Natural killer cell (primary cell): Measurements from ENCODE around the gene MAPK11. TPM values are rescaled to one million over a fixed set of nuclear protein-coding genes. Genes with fewer than 3 reads are reported as not detected.

Experiments used
- ATAC-seq, 3 donors: fragments of 150-1000 bp in 2 of 3; fragments of 200-7000 bp in 1 of 3; cut with Tn5 transposase; 1 replicate in 1 of 3; 2 replicates in 2 of 3; pipeline ENCODE4 v1.10.0; 2021; ENCODE audit warnings: mild to moderate bottlenecking in 2 of 3, moderate library complexity in 2 of 3
- DNase-seq, 2 donors: peaks; one replicate each; pipeline versions ENCODE4 v3.0.0 to v3.0.0-alpha.2; 2013 to 2021; ENCODE audit warnings: mixed read lengths in 1 of 2
- H3K27ac ChIP-seq: one replicate; pipeline ENCODE4 v1.5.1; 2013; ENCODE audit warnings: mild to moderate bottlenecking, low read length
- H3K27me3 ChIP-seq: one replicate; pipeline ENCODE4 v1.6.1; 2013; ENCODE audit warnings: low read length; ENCODE audit not compliant: control insufficient read depth, insufficient read depth
- H3K36me3 ChIP-seq: one replicate; pipeline ENCODE4 v1.6.1; 2013; ENCODE audit warnings: low read length; ENCODE audit not compliant: control insufficient read depth, insufficient read depth
- H3K4me1 ChIP-seq: one replicate; pipeline ENCODE4 v1.6.1; 2013; ENCODE audit warnings: low read length; ENCODE audit not compliant: control insufficient read depth, insufficient read depth
- H3K4me3 ChIP-seq: one replicate; pipeline ENCODE4 v1.5.1; 2013; ENCODE audit warnings: low read length
- H3K9me3 ChIP-seq: one replicate; pipeline ENCODE4 v1.6.1; 2013; ENCODE audit warnings: low read length; ENCODE audit not compliant: control insufficient read depth, insufficient read depth
- H3K27ac Mint-ChIP-seq, 2 donors: one replicate each; pipeline ENCODE4 v1.8.0; 2022; ENCODE audit warnings: mild to moderate bottlenecking in 2 of 2, mixed read lengths in 2 of 2, moderate library complexity in 1 of 2
- H3K27me3 Mint-ChIP-seq, 2 donors: one replicate each; pipeline ENCODE4 v1.8.0; 2022; ENCODE audit warnings: low read depth in 2 of 2, mixed read lengths in 2 of 2
- H3K36me3 Mint-ChIP-seq: one replicate; pipeline ENCODE4 v1.8.0; 2022; ENCODE audit warnings: mixed read lengths
- H3K4me1 Mint-ChIP-seq, 2 donors: one replicate each; pipeline ENCODE4 v1.8.0; 2022; ENCODE audit warnings: mixed read lengths in 2 of 2
- H3K4me3 Mint-ChIP-seq: one replicate; pipeline ENCODE4 v1.8.0; 2022; ENCODE audit warnings: mild to moderate bottlenecking, moderate library complexity, mixed read lengths
- H3K9me3 Mint-ChIP-seq, 2 donors: one replicate each; pipeline ENCODE4 v1.8.0; 2022; ENCODE audit warnings: mixed read lengths in 2 of 2
- WGBS: methylation state at CpG from one replicate; pipeline ENCODE4 v1.1.7; 2013; ENCODE audit warnings: missing lambda C conversion rate; ENCODE audit not compliant: insufficient coverage; 5-methylcytosine and 5-hydroxymethylcytosine counted together
- intact Hi-C: fragments of 100-400 bp; cut with micrococcal nuclease; formaldehyde crosslinking; loops from one replicate; pipeline ENCODE4 v1.14.2; 2022
- total RNA-seq, 4 donors: library from RNA; stranded (reverse); fragments of 120-200 nt in 1 of 4; gene quantifications; one replicate each; pipeline versions ENCODE4 v1.2.3 to v1.2.4, GENCODE V29; 2013 to 2022
- TF ChIP-seq, protein P1 (sequence below): fragments of 200-600 bp; IDR thresholded peaks from one replicate; pipeline ENCODE4 v1.8.0; 2022; ENCODE audit warnings: antibody characterized with exemption

The MAPK11 gene
- total RNA-seq, 3 donors from 2014 or later (not counting 1 experiment from before 2014, with no cell fraction given) = 2.2 to 3.1 (median 2.2) TPM

DNA sequence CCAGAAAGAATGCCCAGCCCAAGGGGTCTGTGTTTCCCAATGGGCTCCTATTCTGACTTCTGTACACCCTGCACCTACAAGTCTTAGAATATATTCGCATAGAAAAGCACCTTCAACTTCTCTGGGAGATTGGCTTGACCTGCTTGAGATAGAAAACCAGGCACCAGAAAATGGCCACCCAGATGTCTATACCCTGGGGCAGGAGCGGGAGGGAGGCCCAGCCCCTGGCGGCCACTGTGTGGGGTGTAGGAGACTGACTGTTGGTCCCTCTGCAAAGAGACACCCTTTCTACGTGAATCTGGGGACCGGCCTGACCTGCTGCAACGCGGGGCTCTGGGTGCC, 48.1 kb upstream of the MAPK11 start:
- no peak overlapping the region for H3K27ac ChIP-seq
- DNase-seq (no peak), ATAC-seq (no peak)
- H3K36me3 ChIP-seq = no peaks in the 10 kb centered on the region
- no peaks in the 10 kb centered on the region for H3K9me3 ChIP-seq
- H3K27ac Mint-ChIP-seq = no peak overlapping the region
- no peaks in the 10 kb centered on the region for H3K27me3 ChIP-seq
- H3K4me3 Mint-ChIP-seq = no peak overlapping the region
- no peaks in the 10 kb centered on the region for H3K36me3 Mint-ChIP-seq
- no peaks in the 10 kb centered on the region for H3K27me3 Mint-ChIP-seq
- WGBS = 83% methylated on average over 7 of the region's 7 CpGs
- TF ChIP-seq, protein P1, sequence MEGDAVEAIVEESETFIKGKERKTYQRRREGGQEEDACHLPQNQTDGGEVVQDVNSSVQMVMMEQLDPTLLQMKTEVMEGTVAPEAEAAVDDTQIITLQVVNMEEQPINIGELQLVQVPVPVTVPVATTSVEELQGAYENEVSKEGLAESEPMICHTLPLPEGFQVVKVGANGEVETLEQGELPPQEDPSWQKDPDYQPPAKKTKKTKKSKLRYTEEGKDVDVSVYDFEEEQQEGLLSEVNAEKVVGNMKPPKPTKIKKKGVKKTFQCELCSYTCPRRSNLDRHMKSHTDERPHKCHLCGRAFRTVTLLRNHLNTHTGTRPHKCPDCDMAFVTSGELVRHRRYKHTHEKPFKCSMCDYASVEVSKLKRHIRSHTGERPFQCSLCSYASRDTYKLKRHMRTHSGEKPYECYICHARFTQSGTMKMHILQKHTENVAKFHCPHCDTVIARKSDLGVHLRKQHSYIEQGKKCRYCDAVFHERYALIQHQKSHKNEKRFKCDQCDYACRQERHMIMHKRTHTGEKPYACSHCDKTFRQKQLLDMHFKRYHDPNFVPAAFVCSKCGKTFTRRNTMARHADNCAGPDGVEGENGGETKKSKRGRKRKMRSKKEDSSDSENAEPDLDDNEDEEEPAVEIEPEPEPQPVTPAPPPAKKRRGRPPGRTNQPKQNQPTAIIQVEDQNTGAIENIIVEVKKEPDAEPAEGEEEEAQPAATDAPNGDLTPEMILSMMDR = no peak
- intact Hi-C loops = no loop called here
- H3K4me1 Mint-ChIP-seq = peaks cover 13 to 18% of the 10 kb centered on the region in 2 donors
- H3K4me1 ChIP-seq = peaks cover 22% of the 10 kb centered on the region
- H3K4me3 ChIP-seq = no peak overlapping the region
- H3K9me3 Mint-ChIP-seq = no peaks in the 10 kb centered on the region

DNA sequence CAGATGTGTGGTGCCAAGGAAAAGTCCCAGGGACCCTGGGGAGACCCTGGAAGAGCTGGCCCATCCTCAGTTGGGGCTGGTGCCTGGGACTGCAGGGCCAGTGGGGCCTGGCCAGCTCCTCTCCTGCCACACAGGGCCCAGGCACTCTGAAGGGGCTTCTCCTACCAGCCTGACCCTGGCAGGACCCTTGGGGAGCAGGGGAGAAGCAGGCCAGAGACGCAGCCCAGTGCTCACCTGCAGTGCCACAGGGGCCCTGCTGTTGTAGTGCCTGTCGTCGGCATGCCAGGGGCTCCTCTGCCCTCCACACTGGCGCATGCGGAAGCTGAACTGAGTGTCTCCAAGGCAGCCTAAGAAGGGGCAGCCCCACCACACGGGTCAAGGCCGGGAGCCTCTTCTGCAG, 47.5 kb upstream of the MAPK11 start:
- Histone ChIP-seq H3K27ac (no peak overlapping the region), H3K27me3 (no peaks in the 10 kb centered on the region), H3K4me3 (no peak overlapping the region), H3K9me3 (no peaks in the 10 kb centered on the region), H3K4me1 (peaks cover 28% of the 10 kb centered on the region), H3K36me3 (no peaks in the 10 kb centered on the region)
- DNase-seq (no peak), ATAC-seq (no peak)
- Mint-ChIP-seq H3K9me3 (no peaks in the 10 kb centered on the region), H3K27me3 (no peaks in the 10 kb centered on the region), H3K36me3 (no peaks in the 10 kb centered on the region), H3K27ac (no peak overlapping the region), H3K4me1 (peaks cover 13 to 18% of the 10 kb centered on the region in 2 donors), H3K4me3 (no peak overlapping the region)
- intact Hi-C loops = no loop called here
- TF ChIP-seq, protein P1 = no peak
- 91% methylated on average over 7 of the region's 7 CpGs for WGBS

DNA sequence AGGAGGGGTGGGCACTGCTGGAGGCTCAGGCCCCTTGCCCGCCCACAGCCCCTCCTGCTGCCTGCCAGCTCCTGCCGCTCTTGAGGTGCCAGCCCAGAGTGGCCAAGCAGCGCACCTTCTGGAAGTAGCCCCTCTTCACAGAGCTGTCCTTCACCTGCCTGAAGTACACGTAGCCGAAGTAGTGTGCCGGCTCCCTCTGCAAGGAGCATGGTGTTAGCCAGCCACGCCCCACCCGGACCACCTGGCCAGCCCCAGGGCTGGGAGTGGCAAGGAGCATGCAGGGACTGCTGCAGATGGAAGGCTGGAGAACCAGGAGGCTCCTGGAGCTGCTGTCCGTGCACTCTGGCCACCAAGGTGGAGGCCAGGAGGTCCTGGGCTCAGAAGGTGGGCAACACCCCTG, 47.0 kb upstream of the MAPK11 start:
- Mint-ChIP-seq H3K27me3 (no peaks in the 10 kb centered on the region), H3K4me3 (no peak overlapping the region), H3K4me1 (peaks cover 13 to 18% of the 10 kb centered on the region in 2 donors), H3K27ac (no peak overlapping the region), H3K36me3 (no peaks in the 10 kb centered on the region), H3K9me3 (no peaks in the 10 kb centered on the region)
- WGBS = 95% methylated on average over 9 of the region's 9 CpGs
- Histone ChIP-seq H3K9me3 (no peaks in the 10 kb centered on the region), H3K36me3 (no peaks in the 10 kb centered on the region), H3K4me1 (peaks cover 28% of the 10 kb centered on the region), H3K4me3 (no peak overlapping the region), H3K27ac (no peak overlapping the region), H3K27me3 (no peaks in the 10 kb centered on the region)
- intact Hi-C loops = no loop called here
- TF ChIP-seq, protein P1 = no peak
- DNase-seq (no peak), ATAC-seq (no peak)
